LNCaP clone FGC (cell line): ENCODE data around the gene OPN3.

Source experiments
- DNase-seq: peaks from one replicate; pipeline ENCODE4 v3.0.0-alpha.2; 2011; ENCODE audit warnings: low read depth
- H3K4me3 ChIP-seq: 2 replicates; pipeline ENCODE4 v1.5.1; 2011; ENCODE audit warnings: mild to moderate bottlenecking, low read depth, low read length, control low read depth
- TF ChIP-seq, protein P1 (sequence below): IDR thresholded peaks from 2 replicates; pipeline ENCODE4 v1.5.1; 2012; ENCODE audit warnings: mild to moderate bottlenecking; ENCODE audit not compliant: control insufficient read depth, insufficient read depth; ENCODE audit errors: extremely low read depth

The OPN3 gene

DNA sequence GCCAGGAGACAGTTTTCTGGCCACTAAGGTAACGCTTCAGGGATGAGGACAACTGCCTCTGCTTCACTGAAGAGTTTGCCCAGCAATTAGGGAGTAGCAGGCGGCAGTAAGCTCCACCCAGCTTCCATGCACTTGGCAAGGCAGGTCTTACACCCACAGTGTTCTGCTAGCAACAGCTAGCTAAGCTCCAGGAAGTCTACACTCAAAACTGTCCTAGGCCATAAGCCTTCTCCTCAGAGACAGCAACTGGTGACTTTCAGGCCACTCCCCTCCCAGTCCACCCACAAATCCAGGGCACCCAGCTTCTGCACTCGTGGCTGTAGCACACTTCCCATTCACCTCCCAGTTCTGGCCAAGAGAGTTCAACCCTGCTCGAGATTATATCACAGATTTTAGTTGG, 60.7 kb downstream of the OPN3 start:
- no peak for DNase-seq
- H3K4me3 ChIP-seq, result no peak overlapping the region
- TF ChIP-seq, protein P1, sequence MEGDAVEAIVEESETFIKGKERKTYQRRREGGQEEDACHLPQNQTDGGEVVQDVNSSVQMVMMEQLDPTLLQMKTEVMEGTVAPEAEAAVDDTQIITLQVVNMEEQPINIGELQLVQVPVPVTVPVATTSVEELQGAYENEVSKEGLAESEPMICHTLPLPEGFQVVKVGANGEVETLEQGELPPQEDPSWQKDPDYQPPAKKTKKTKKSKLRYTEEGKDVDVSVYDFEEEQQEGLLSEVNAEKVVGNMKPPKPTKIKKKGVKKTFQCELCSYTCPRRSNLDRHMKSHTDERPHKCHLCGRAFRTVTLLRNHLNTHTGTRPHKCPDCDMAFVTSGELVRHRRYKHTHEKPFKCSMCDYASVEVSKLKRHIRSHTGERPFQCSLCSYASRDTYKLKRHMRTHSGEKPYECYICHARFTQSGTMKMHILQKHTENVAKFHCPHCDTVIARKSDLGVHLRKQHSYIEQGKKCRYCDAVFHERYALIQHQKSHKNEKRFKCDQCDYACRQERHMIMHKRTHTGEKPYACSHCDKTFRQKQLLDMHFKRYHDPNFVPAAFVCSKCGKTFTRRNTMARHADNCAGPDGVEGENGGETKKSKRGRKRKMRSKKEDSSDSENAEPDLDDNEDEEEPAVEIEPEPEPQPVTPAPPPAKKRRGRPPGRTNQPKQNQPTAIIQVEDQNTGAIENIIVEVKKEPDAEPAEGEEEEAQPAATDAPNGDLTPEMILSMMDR, result no peak

DNA sequence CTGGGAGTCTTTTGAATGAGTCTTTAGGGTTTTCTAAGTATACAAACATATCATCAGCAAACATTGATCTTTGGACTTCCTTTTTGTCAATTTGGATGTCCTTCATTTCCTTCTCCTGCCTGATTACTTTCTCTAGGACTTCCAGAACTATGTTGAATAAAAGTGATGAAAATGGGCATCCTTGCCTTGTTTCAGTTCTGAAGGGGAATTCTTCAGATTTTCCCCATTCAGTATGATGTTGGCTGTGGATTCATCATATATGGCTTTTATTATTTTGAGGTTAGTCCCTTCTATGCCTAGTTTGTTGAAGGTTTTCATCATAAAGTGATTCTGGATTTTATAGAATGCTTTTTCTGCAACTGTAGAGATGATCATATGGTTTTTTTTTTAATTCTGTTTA, 66.0 kb downstream of the OPN3 start:
- no peak for DNase-seq
- H3K4me3 ChIP-seq, result no peak overlapping the region
- TF ChIP-seq, protein P1, result no peak

DNA sequence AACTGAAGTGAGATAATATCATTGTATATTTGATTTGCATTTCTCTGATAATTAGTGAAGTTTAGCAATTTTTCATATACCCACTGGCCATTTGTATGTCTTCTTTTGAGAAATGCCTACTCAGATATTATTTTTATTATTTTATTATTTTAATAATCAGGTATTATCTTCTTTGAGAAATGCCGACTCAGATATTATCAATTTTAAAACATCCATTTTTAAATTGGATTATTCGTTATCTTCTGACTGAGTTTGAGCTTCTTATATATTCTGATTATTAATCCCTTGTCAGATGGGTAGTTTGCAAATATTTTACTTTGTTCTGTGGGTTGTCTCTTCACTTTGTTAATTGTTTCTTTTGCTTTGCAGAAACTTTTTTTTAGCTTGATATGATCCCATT, 70.3 kb downstream of the OPN3 start:
- no peak overlapping the region for H3K4me3 ChIP-seq
- TF ChIP-seq, protein P1, result no peak
- no peak for DNase-seq

DNA sequence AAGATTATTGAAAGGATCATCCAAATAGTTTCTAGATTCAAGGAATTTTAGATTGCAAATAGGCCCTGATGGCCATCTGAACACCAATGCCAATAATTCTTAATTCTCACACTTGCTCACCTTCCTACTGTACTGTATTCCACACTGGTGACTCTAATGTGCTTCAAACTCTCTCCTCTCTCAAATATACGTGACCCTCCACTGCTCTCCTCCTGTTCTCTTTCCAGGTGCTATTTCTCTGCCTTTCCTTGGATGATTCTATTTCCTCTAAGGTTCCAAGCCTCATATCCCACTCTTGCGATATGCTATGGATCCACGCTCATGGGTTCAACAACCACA, 79.4 kb downstream of the OPN3 start:
- H3K4me3 ChIP-seq, result no peak overlapping the region
- TF ChIP-seq, protein P1, result no peak
- no peak for DNase-seq

DNA sequence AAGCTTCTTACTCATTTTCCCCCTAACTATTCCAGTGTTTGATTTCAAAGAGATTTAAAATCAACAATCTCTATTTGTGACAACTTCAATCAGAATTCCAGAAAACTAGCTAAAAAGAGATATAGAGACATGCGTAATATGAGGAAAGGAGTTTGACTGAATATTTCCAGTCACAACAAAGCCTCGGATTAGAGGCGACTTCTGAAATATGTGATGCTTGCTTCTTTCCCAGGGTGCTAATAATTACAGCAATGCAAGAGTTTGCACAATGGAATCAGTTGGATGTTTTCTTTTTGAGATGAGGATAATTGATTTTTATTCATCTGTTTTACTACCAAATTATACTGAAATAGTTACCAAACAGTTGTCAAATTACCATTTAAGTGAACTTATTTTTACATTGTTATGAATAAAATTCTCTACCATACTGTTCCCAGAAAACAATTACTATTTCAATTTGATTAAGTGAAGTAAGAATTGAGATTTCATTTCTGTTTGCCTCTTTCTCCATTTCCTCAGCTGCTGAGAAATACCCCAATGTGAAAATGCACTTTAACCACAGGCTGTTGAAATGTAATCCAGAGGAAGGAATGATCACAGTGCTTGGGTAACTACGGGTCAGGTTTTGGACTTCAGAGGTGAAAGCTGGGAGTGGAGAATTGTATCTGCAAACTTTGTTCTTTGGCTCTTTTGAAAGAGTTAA, 79.9 kb downstream of the OPN3 start:
- TF ChIP-seq, protein P1, result no peak
- no peak for DNase-seq

DNA sequence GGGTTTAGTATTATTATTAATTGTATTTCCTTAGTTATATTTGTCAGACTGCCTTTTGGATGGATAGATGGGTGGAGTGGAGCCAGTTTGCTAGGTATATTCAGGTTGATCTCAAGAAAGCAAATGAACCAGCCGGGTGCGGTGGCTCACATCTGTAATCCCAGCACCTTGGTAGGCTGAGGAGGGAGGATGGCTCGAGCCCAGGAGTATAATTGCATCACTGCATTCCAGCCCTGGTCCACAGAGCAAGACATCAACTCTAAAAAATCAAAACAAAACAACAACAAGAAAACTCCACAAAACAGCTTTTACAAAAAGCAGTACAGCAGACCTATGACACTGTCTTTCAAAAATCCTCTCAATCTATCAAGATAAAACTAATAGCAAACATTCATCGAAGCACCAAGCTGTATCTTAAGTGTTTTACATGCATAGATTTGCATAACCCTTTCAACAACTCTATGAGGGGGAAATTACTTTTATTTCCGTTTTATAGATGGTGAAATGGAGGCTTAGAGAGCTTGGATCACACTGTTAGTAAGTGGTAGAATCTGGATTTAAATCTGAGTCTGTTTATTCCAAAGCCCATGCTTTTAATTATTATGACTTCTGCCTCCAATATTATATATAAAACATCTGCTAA, 82.5 kb downstream of the OPN3 start:
- no peak overlapping the region for H3K4me3 ChIP-seq
- no peak for DNase-seq
- TF ChIP-seq, protein P1, result no peak

More for the DNA sequence above, 79.9 kb downstream of the OPN3 start:
- H3K4me3 ChIP-seq, result no peak overlapping the region

DNA sequence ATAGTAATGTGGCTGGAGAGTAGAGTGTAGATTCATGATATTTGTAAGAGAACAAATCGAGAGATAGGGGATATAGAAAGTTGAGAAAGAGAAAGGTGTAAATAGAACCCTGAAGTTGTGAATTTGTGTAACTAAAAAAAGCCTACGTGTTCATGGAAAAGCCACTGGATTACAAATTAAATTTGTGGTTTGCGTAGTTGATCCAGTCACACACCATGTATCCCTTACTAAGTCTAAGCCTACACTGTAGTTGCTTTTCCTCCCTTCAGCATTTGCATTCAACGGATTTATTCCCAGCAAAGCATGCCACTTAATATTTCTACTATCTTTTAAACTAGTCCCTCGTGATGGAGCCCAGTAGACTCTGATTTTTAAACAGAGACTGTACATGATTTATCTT, 83.1 kb downstream of the OPN3 start:
- TF ChIP-seq, protein P1, result no peak
- no peak for DNase-seq
- H3K4me3 ChIP-seq, result no peak overlapping the region
